Uterus (tissue), 4 donors: ENCODE data around the gene ARHGEF19. TPM values are rescaled to one million over a fixed set of nuclear protein-coding genes. Genes with fewer than 3 reads are reported as not detected.

Experiments
- DNase-seq, 2 donors: peaks; one replicate each; pipeline ENCODE4 v3.0.0-alpha.2; 2019 to 2020
- H3K27ac ChIP-seq, 2 donors: fragments of 200-600 bp; sonication (generic); 1 replicate in 1 of 2; 2 replicates in 1 of 2; pipeline ENCODE4 v1.5.1; 2016 to 2018
- H3K27me3 ChIP-seq, 2 donors: fragments of 200-600 bp; sonication (generic); one replicate each; pipeline ENCODE4 v1.5.1; 2018 to 2019; ENCODE audit warnings: control low read depth in 1 of 2
- H3K36me3 ChIP-seq, 2 donors: fragments of 200-600 bp; sonication (generic); one replicate each; pipeline ENCODE4 v1.5.1; 2019; ENCODE audit warnings: control low read depth in 1 of 2
- H3K4me1 ChIP-seq, 2 donors: fragments of 200-600 bp; sonication (generic); one replicate each; pipeline ENCODE4 v1.5.1; 2018 to 2019; ENCODE audit warnings: control low read depth in 1 of 2
- H3K4me3 ChIP-seq, 2 donors: fragments of 200-600 bp; sonication (generic); 1 replicate in 1 of 2; 2 replicates in 1 of 2; pipeline ENCODE4 v1.5.1; 2018 to 2019; ENCODE audit warnings: mild to moderate bottlenecking in 1 of 2
- H3K9me3 ChIP-seq, 2 donors: fragments of 200-600 bp; sonication (generic); one replicate each; pipeline ENCODE4 v1.5.1; 2019; ENCODE audit warnings: control low read depth in 1 of 2
- POLR2A ChIP-seq, 2 donors: fragments of 450-650 bp; IDR thresholded peaks; one replicate each; pipeline ENCODE4 v1.6.1; 2016; ENCODE audit warnings: antibody characterized with exemption in 2 of 2, mild to moderate bottlenecking in 1 of 2, moderate library complexity in 1 of 2
- intact Hi-C: fragments of 100-400 bp; cut with DNase I; formaldehyde crosslinking; loops from one replicate; pipeline ENCODE4 v1.15.1; 2023; ENCODE audit warnings: low total_unique reads
- total RNA-seq, 4 donors: library from RNA; depleted of rRNA in 3 of 4; stranded (reverse); fragments of >200 nt in 3 of 4; gene quantifications; one replicate each; pipeline versions ENCODE4 v1.1.0 to v1.2.4, GENCODE V29; 2014 to 2023
- TF ChIP-seq, protein P1 (sequence below), 4 experiments: fragments of 200-600 bp in 2 of 4; fragments of 450-650 bp in 2 of 4; sonication (generic) in 2 of 4; IDR thresholded peaks; one replicate each; pipeline ENCODE4 v1.5.1; 2016 to 2019; ENCODE audit warnings: antibody characterized with exemption in 4 of 4, mild to moderate bottlenecking in 2 of 4, moderate library complexity in 1 of 4
- donor health status: DM: yes; HTN: yes; CAD: no.

Gene ARHGEF19
- total RNA-seq, 4 donors from 2014 or later: 3.6 to 26.8 (median 12.2) TPM

DNA sequence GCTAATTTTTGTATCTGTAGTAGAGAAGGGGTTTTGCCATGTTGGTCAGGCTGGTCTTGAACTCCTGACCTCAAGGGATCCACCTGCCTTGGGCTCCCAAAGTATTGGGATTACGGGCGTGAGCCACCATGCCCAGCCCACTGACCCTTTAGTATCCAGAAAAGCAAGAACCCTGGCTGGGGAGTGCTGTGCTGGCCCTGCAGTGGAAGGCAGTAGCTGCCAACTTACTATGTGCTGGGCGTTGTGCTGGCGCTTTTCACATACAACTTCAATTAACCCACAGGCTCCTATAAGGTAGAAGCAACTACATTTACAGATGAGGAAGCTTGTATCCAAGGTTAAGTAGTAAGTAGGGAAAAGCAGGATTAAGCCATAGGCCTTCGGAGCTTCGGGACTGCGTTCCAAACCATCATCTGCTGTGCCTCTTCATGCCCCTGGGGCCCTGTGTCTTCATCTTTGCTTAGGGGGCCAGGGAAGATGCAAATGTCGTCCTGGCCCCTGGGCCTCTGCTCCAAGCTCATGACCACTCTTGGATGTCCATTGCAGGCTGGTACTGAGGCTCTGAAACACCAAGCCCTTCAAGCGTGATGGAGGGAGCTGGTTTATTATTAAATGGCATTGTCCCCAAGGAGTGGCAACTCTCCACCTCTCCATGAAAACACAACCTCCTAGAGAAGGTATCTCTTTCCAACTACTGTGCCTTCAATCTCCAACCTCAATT is 33.2 kb upstream of the ARHGEF19 start:
- Histone ChIP-seq H3K27me3 (no peaks in the 10 kb centered on the region), H3K27ac (peak overlapping the region; percentile 90 to 95), H3K36me3 (no peaks in the 10 kb centered on the region), H3K9me3 (no peaks in the 10 kb centered on the region), H3K4me3 (no peak overlapping the region), H3K4me1 (peaks cover 23 to 25% of the 10 kb centered on the region in 2 donors)
- intact Hi-C loops: loop anchor here (10.0 kb wide), 2 partner anchors 109 to 171 kb away; partner anchors contain the start of genes FAM131C and FBXO42
- DNase-seq: no peak
- TF ChIP-seq, protein P1, sequence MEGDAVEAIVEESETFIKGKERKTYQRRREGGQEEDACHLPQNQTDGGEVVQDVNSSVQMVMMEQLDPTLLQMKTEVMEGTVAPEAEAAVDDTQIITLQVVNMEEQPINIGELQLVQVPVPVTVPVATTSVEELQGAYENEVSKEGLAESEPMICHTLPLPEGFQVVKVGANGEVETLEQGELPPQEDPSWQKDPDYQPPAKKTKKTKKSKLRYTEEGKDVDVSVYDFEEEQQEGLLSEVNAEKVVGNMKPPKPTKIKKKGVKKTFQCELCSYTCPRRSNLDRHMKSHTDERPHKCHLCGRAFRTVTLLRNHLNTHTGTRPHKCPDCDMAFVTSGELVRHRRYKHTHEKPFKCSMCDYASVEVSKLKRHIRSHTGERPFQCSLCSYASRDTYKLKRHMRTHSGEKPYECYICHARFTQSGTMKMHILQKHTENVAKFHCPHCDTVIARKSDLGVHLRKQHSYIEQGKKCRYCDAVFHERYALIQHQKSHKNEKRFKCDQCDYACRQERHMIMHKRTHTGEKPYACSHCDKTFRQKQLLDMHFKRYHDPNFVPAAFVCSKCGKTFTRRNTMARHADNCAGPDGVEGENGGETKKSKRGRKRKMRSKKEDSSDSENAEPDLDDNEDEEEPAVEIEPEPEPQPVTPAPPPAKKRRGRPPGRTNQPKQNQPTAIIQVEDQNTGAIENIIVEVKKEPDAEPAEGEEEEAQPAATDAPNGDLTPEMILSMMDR (IDR thresholded peaks at IDR 0.05): no peak
- TF ChIP-seq POLR2A (IDR thresholded peaks at IDR 0.05): no peak

DNA sequence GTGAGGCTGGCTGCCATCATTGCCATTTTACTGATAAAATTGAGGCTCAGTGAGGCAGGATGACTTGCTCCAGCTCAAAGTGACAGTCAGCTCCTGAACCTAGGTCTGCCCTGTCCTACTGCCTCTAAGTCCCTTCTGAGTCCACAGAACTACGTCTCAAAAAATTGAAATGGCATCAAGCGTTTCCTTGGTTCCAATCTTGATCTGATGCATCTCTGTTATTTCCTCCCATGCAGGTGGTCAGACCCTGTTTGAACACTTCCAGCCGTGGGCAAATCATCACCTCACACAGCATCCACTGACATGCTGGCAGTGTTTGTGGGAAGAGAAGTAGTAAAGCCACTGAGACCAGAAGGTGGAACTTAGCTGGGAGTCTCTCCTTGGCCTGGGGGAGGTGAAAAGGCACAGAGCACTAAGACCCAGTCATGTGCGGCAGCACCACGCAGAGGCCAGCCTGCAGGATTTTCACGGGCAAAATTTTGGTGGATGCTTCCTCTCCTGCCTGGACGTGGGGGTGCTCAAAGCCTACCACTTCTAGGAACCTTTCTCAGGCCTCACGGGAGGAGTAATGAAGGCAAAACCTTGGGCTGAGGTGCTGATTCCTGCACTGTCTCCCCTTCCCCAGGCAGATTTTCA is 32.3 kb upstream of the ARHGEF19 start:
- H3K36me3 ChIP-seq: no peaks in the 10 kb centered on the region
- H3K27me3 ChIP-seq: no peaks in the 10 kb centered on the region
- no peak for DNase-seq
- TF ChIP-seq POLR2A (IDR thresholded peaks at IDR 0.05): no peak
- TF ChIP-seq, protein P1 (IDR thresholded peaks at IDR 0.05): no peak
- intact Hi-C loops: loop anchor here (10.0 kb wide), 2 partner anchors 110 to 170 kb away; partner anchors contain the start of genes FAM131C and FBXO42
- no peaks in the 10 kb centered on the region for H3K9me3 ChIP-seq
- no peak overlapping the region for H3K4me3 ChIP-seq
- peak overlapping the region; percentile 90 to 95 for H3K27ac ChIP-seq
- peaks cover 21 to 25% of the 10 kb centered on the region in 2 donors for H3K4me1 ChIP-seq

DNA sequence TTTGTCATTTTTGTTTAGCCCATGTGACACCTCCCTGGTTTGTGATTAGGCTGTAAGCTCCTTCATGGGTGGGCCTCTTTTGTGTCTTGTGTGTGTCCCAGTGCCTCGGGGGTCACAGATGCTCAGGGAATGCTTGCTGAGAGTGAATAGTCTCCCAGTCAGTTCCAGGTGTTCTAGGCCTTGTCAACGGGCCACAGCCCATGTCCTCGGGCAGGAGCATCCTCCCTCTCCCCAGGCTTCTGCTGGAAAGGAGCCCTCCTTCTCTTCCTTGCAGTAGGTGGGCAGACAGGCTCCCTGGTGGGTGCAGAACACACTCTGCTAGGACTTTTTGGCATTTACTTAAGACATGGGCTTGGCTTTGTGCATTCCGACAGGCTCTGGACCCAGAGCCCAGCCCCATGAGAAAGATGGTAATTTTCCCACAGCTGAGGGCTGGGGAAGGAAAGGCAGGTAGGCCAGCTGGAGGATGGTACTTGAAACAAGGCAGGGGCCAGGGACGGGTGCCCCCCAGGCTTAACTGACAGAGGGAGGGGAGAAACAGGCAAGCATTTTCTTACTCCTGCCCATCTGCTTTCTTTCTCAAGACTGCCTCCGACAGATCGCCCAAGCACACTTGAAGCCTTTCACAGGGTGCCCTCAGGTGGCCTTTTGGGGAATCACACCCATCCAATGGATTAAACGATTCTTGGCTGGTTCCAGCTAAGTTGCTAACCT is 31.6 kb upstream of the ARHGEF19 start:
- DNase-seq: peak; percentile 83 to 90
- H3K27ac ChIP-seq: peak overlapping the region; percentile 90 to 95

DNA sequence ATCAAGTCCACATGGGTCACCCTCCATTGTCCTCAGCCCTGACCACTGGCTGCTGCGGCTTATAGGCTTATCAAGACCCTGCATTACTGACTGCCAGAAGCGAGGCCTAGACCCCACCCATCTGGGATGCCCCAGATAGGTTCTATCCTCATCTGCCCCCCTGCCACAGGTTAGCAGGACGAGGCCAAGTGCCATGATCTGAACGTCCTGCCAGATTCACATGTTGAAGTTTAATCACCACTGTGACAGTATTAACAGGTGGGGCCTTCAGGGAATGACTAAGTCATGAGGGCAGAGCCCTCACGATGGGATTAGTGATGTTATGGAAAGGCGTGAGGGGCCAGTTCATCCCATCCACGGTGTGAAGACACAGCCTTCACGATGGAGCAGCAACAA is 30.8 kb upstream of the ARHGEF19 start:
- TF ChIP-seq POLR2A (IDR thresholded peaks at IDR 0.05): no peak
- TF ChIP-seq, protein P1 (IDR thresholded peaks at IDR 0.05): no peak
- Histone ChIP-seq H3K36me3 (no peaks in the 10 kb centered on the region), H3K4me3 (no peak overlapping the region), H3K27me3 (no peaks in the 10 kb centered on the region), H3K27ac (peak overlapping the region in 1 of 2 donors; percentile 90), H3K4me1 (peaks cover 17 to 19% of the 10 kb centered on the region in 2 donors), H3K9me3 (no peaks in the 10 kb centered on the region)
- intact Hi-C loops: loop anchor here (10.0 kb wide), 2 partner anchors 112 to 168 kb away; partner anchors contain the start of genes FAM131C and FBXO42
- no peak for DNase-seq

More for the DNA sequence above, 31.6 kb upstream of the ARHGEF19 start:
- H3K4me1 ChIP-seq: peaks cover 17 to 20% of the 10 kb centered on the region in 2 donors
- no peaks in the 10 kb centered on the region for H3K9me3 ChIP-seq
- H3K36me3 ChIP-seq: no peaks in the 10 kb centered on the region
- intact Hi-C loops: loop anchor here (10.0 kb wide), 2 partner anchors 111 to 169 kb away; partner anchors contain the start of genes FAM131C and FBXO42
- no peak overlapping the region for H3K4me3 ChIP-seq
- TF ChIP-seq, protein P1 (IDR thresholded peaks at IDR 0.05): peak; percentile 84 to 93 (median 90)
- peak in 1 of 2 donors; percentile 14 for TF ChIP-seq POLR2A (IDR thresholded peaks at IDR 0.05)
- H3K27me3 ChIP-seq: no peaks in the 10 kb centered on the region
